Suprapubic skin (tissue), 4 donors: Measurements from ENCODE around the gene UBE2L6. TPM values are rescaled to one million over a fixed set of nuclear protein-coding genes. Genes with fewer than 3 reads are reported as not detected.
"Not testable (repeated sequence)": the region's sequence is repeated elsewhere in the genome, so short reads cannot be mapped to it uniquely, and the experiment has no call there.

Experiments
- DNase-seq, 2 donors: peaks; one replicate each; pipeline ENCODE4 v3.0.0-alpha.2; 2019; ENCODE audit warnings: low spot score in 2 of 2
- H3K27ac ChIP-seq: fragments of 200-600 bp; sonication (generic); one replicate; pipeline ENCODE4 v1.5.1; 2019
- H3K27me3 ChIP-seq: fragments of 200-600 bp; sonication (generic); one replicate; pipeline ENCODE4 v1.5.1; 2019
- H3K36me3 ChIP-seq: fragments of 200-600 bp; sonication (generic); one replicate; pipeline ENCODE4 v1.5.1; 2019
- H3K4me1 ChIP-seq: fragments of 200-600 bp; sonication (generic); one replicate; pipeline ENCODE4 v1.5.1; 2019
- H3K4me3 ChIP-seq: fragments of 200-600 bp; sonication (generic); one replicate; pipeline ENCODE4 v1.5.1; 2019; ENCODE audit warnings: mild to moderate bottlenecking
- H3K9me3 ChIP-seq: fragments of 200-600 bp; sonication (generic); one replicate; pipeline ENCODE4 v1.5.1; 2019
- CTCF ChIP-seq, 2 donors: fragments of 200-600 bp in 1 of 2; fragments of 450-650 bp in 1 of 2; sonication (generic) in 1 of 2; IDR thresholded peaks; one replicate each; pipeline ENCODE4 v1.5.1; 2016 to 2019; ENCODE audit warnings: antibody characterized with exemption in 2 of 2, mild to moderate bottlenecking in 1 of 2, moderate library complexity in 1 of 2
- EP300 ChIP-seq: sonication (generic); formaldehyde crosslinking; IDR thresholded peaks from one replicate; pipeline ENCODE4 v1.6.1; 2017; ENCODE audit warnings: antibody characterized with exemption
- POLR2A ChIP-seq, 2 donors: fragments of 450-650 bp; IDR thresholded peaks; one replicate each; pipeline ENCODE4 v1.6.1; 2017; ENCODE audit warnings: antibody characterized with exemption in 2 of 2, mild to moderate bottlenecking in 2 of 2, moderate library complexity in 2 of 2
- POLR2AphosphoS5 ChIP-seq, 3 donors: sonication (generic); formaldehyde crosslinking; IDR thresholded peaks; one replicate each; pipeline ENCODE4 v1.6.1; 2017; ENCODE audit warnings: antibody characterized with exemption in 3 of 3
- WGBS: methylation state at CpG from one replicate; pipeline ENCODE4 v1.1.5; 2018; 5-methylcytosine and 5-hydroxymethylcytosine counted together
- total RNA-seq, 4 donors: library from RNA; depleted of rRNA; stranded (reverse); fragments of >200 nt; gene quantifications; one replicate each; pipeline ENCODE4 v1.1.0, GENCODE V29; 2016

Gene UBE2L6
- total RNA-seq, 4 donors from 2014 or later = 14.2 to 32.4 (median 25.5) TPM

DNA sequence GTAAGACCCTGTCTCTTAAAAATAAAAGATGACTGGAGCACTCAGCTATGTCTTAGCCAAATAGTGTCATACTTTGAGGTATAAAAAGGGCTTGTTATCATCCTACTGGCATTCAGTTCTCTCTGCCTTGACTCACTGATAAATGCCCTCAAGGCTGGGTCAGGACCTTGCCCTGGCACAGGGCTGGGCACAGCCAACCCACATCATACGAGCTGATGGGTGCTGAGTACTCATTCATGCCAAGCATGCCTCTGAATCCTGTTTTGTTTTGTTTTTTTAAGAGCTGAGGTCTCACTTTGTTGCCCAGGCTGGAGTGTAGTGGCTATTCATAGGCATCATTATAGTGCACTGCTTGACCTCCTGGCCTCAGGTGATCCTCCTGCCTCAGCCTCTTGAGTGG lies 28.1 kb downstream of the UBE2L6 start:
- Histone ChIP-seq H3K9me3 (no peaks in the 10 kb centered on the region), H3K27me3 (no peaks in the 10 kb centered on the region), H3K27ac (no peak overlapping the region), H3K36me3 (no peaks in the 10 kb centered on the region), H3K4me3 (no peak overlapping the region), H3K4me1 (no peaks in the 10 kb centered on the region)
- no peak for DNase-seq
- TF ChIP-seq CTCF (IDR thresholded peaks at IDR 0.05) (no peak), POLR2AphosphoS5 (IDR thresholded peaks at IDR 0.05) (no peak), POLR2A (IDR thresholded peaks at IDR 0.05) (no peak), EP300 (no peak)
- 47% methylated on average over 1 of the region's 1 CpG for WGBS

GRCh38 chr11:57536947-57537619 lies 30.4 kb downstream of the UBE2L6 start, which contains the start of gene SMTNL1:
TSS of gene SMTNL1 (plus strand) at chr11:57537595. CDS start at chr11:57542643, 5,048 bp downstream.
- no peak for TF ChIP-seq POLR2AphosphoS5 (IDR thresholded peaks at IDR 0.05)
- TF ChIP-seq CTCF (IDR thresholded peaks at IDR 0.05) = no peak
- no peak for TF ChIP-seq POLR2A (IDR thresholded peaks at IDR 0.05)
- TF ChIP-seq EP300 = no peak

DNA sequence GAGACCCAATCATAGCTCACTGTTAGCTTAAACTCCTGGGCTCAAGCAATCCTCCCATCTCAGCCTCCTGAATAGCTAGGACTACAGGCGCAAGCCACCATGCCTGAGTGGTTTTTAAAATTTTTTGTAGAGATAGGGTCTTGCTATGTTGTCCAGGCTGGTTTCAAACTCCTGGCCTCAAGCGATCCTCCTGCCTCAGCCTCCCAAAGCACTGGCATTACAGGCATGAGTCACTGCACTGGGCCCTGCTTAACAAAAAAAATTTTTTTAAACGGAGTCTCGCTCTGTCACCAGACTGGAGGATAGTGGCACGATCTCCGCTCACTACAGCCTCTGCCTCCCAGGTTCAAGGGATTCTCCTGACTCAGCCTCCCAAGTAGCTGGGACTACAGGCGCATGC lies 33.0 kb downstream of the UBE2L6 start:
- 95% methylated on average over 7 of the region's 7 CpGs for WGBS
- peaks cover 15% of the 10 kb centered on the region for H3K4me1 ChIP-seq
- not testable (repeated sequence) for DNase-seq

More at GRCh38 chr11:57536947-57537619, 30.4 kb downstream of the UBE2L6 start, which contains the start of gene SMTNL1:
- DNase-seq = no peak
- no peaks in the 10 kb centered on the region for H3K27me3 ChIP-seq
- H3K27ac ChIP-seq = no peak within 1 kb of the TSS
- H3K9me3 ChIP-seq = no peaks in the 10 kb centered on the region
- no peak within 1 kb of the TSS for H3K4me3 ChIP-seq
- WGBS = 75% methylated on average over 14 of the region's 14 CpGs
- no peaks in the 10 kb centered on the region for H3K4me1 ChIP-seq
- no peaks in the 10 kb centered on the region for H3K36me3 ChIP-seq

GRCh38 chr11:57530596-57531507 lies 36.6 kb downstream of the UBE2L6 start, which contains the start of gene TIMM10:
TSS of gene TIMM10 (minus strand) at chr11:57530754. CDS start at chr11:57530189, 565 bp downstream.
- 1% methylated on average over 24 of the region's 49 CpGs for WGBS
- Histone ChIP-seq H3K4me3 (peak within 1 kb of the TSS; percentile 80), H3K27ac (peak within 1 kb of the TSS; percentile 76), H3K27me3 (no peaks in the 10 kb centered on the region), H3K9me3 (no peaks in the 10 kb centered on the region), H3K4me1 (peaks cover 20% of the 10 kb centered on the region), H3K36me3 (peaks cover 4% of the 10 kb centered on the region)
- peak in 1 of 3 donors; percentile 61 for TF ChIP-seq POLR2AphosphoS5 (IDR thresholded peaks at IDR 0.05)
- TF ChIP-seq POLR2A (IDR thresholded peaks at IDR 0.05) = no peak
- no peak for TF ChIP-seq EP300
- TF ChIP-seq CTCF (IDR thresholded peaks at IDR 0.05) = no peak
- DNase-seq = peak; percentile 97 to 98

More for the DNA sequence above, 33.0 kb downstream of the UBE2L6 start:
- not testable (repeated sequence) for H3K27ac ChIP-seq, H3K4me3 ChIP-seq, H3K27me3 ChIP-seq, H3K36me3 ChIP-seq, H3K9me3 ChIP-seq

DNA sequence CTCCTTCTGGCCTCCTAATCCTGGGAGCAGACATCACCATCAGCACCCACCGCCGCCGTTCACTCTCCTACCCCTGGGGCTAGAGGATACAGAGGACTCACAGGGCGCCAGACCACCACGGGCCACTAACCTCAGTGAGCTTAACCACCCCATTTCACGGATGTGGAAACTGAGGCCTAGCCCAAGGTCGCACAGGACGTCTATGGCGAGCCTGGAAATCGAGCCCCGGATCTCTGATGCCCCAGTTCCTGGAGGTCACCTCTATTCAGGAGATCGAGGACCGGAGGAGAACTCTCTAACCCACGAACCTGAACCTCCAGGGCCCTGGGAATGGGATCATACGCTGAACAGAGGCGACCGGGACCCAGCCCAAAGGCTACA lies 37.3 kb downstream of the UBE2L6 start:
- Histone ChIP-seq H3K4me3 (peak overlapping the region; percentile 80), H3K27me3 (no peaks in the 10 kb centered on the region), H3K9me3 (no peaks in the 10 kb centered on the region), H3K4me1 (peaks cover 20% of the 10 kb centered on the region), H3K27ac (peak overlapping the region; percentile 76), H3K36me3 (peaks cover 4% of the 10 kb centered on the region)
- DNase-seq = no peak
- no peak for TF ChIP-seq EP300
- no peak for TF ChIP-seq POLR2A (IDR thresholded peaks at IDR 0.05)
- no peak for TF ChIP-seq CTCF (IDR thresholded peaks at IDR 0.05)
- peak in 1 of 3 donors; percentile 40 for TF ChIP-seq POLR2AphosphoS5 (IDR thresholded peaks at IDR 0.05)
- WGBS = 4% methylated on average over 5 of the region's 17 CpGs
